Peyer's patch (tissue), 4 donors: ENCODE data around the gene PSMD1.

Experiments used
- CTCF ChIP-seq, 6 experiments: fragments of 450-650 bp in 4 of 6; fragments of 200-600 bp in 2 of 6; sonication (generic) in 1 of 6; IDR thresholded peaks; one replicate each; pipeline ENCODE4 v1.5.1; 2017 to 2019; ENCODE audit warnings: antibody characterized with exemption in 6 of 6, mild to moderate bottlenecking in 3 of 6, moderate library complexity in 1 of 6
- POLR2A ChIP-seq, 2 donors: fragments of 450-650 bp; IDR thresholded peaks; one replicate each; pipeline ENCODE4 v1.5.1; 2017; ENCODE audit warnings: antibody characterized with exemption in 2 of 2, mild to moderate bottlenecking in 2 of 2, moderate library complexity in 2 of 2

- TF ChIP-seq POLR2A (IDR thresholded peaks at IDR 0.05) (no peak), CTCF (IDR thresholded peaks at IDR 0.05) (no peak)
Observed at GRCh38 chr2:231133365-231134099, 76.9 kb downstream of the PSMD1 start.
